HEK293T (cell line): ENCODE data around the gene DBNDD2.

Experiments
- CTCF ChIA-PET: fragments of 350-600 bp; formaldehyde crosslinking; extraction: SDS; loops from one replicate; lab custom pipeline; 2021; ENCODE audit warnings: antibody characterized with exemption, inconsistent platforms; lab: Yijun Ruan, JAX
- POLR2A ChIA-PET: fragments of 350-600 bp; formaldehyde crosslinking; extraction: SDS; loops from one replicate; lab custom pipeline; 2020; ENCODE audit warnings: antibody characterized with exemption, inconsistent platforms; lab: Yijun Ruan, JAX
- DNase-seq: peaks from one replicate; pipeline ENCODE4 v3.0.0; 2012; ENCODE audit warnings: mixed read lengths; ENCODE audit errors: extremely low spot score
- ARNT ChIP-seq: fragments of 450-650 bp; IDR thresholded peaks from 2 replicates; pipeline ENCODE4 v1.6.1; 2017; ENCODE audit warnings: mild to moderate bottlenecking
- BHLHE40 ChIP-seq: fragments of 450-650 bp; IDR thresholded peaks from 2 replicates; pipeline ENCODE4 v1.6.1; 2016; ENCODE audit warnings: mild to moderate bottlenecking, moderate library complexity, borderline replicate concordance
- CTBP1 ChIP-seq: fragments of 450-650 bp; IDR thresholded peaks from 2 replicates; pipeline ENCODE4 v1.6.1; 2016; ENCODE audit warnings: borderline replicate concordance
- ELF4 ChIP-seq: fragments of 450-650 bp; IDR thresholded peaks from 2 replicates; pipeline ENCODE4 v1.6.1; 2017; ENCODE audit warnings: antibody characterized with exemption
- FOXA1 ChIP-seq: fragments of 450-650 bp; IDR thresholded peaks from 2 replicates; pipeline ENCODE4 v1.6.1; 2016; ENCODE audit warnings: mild to moderate bottlenecking
- FOXK2 ChIP-seq: fragments of 450-650 bp; IDR thresholded peaks from 2 replicates; pipeline ENCODE4 v1.6.1; 2016; ENCODE audit warnings: mild to moderate bottlenecking
- FOXM1 ChIP-seq: fragments of 450-650 bp; IDR thresholded peaks from 2 replicates; pipeline ENCODE4 v1.6.1; 2017; ENCODE audit warnings: mild to moderate bottlenecking, borderline replicate concordance
- HDGF ChIP-seq: fragments of 450-650 bp; IDR thresholded peaks from 2 replicates; pipeline ENCODE4 v1.6.1; 2017; ENCODE audit warnings: antibody characterized with exemption, borderline replicate concordance
- L3MBTL2 ChIP-seq: fragments of 450-650 bp; conservative IDR thresholded peaks from 2 replicates; pipeline ENCODE4 v1.6.1; 2016; ENCODE audit warnings: mild to moderate bottlenecking
- LEF1 ChIP-seq: fragments of 450-650 bp; IDR thresholded peaks from 2 replicates; pipeline ENCODE4 v1.6.1; 2017; ENCODE audit warnings: mild to moderate bottlenecking, borderline replicate concordance
- NFRKB ChIP-seq: fragments of 450-650 bp; IDR thresholded peaks from 2 replicates; pipeline ENCODE4 v1.6.1; 2016; ENCODE audit warnings: mild to moderate bottlenecking, moderate library complexity
- PKNOX1 ChIP-seq: fragments of 450-650 bp; IDR thresholded peaks from 2 replicates; pipeline ENCODE4 v1.6.1; 2016
- SP1 ChIP-seq: fragments of 450-650 bp; IDR thresholded peaks from 2 replicates; pipeline ENCODE4 v1.6.1; 2017
- SUZ12 ChIP-seq: fragments of 450-650 bp; IDR thresholded peaks from 2 replicates; pipeline ENCODE4 v1.6.1; 2016; ENCODE audit warnings: mild to moderate bottlenecking
- TARDBP ChIP-seq: fragments of 450-650 bp; IDR thresholded peaks from 2 replicates; pipeline ENCODE4 v1.6.1; 2016
- ZNF384 ChIP-seq: fragments of 450-650 bp; IDR thresholded peaks from 2 replicates; pipeline ENCODE4 v1.6.1; 2016

The DBNDD2 gene

DNA sequence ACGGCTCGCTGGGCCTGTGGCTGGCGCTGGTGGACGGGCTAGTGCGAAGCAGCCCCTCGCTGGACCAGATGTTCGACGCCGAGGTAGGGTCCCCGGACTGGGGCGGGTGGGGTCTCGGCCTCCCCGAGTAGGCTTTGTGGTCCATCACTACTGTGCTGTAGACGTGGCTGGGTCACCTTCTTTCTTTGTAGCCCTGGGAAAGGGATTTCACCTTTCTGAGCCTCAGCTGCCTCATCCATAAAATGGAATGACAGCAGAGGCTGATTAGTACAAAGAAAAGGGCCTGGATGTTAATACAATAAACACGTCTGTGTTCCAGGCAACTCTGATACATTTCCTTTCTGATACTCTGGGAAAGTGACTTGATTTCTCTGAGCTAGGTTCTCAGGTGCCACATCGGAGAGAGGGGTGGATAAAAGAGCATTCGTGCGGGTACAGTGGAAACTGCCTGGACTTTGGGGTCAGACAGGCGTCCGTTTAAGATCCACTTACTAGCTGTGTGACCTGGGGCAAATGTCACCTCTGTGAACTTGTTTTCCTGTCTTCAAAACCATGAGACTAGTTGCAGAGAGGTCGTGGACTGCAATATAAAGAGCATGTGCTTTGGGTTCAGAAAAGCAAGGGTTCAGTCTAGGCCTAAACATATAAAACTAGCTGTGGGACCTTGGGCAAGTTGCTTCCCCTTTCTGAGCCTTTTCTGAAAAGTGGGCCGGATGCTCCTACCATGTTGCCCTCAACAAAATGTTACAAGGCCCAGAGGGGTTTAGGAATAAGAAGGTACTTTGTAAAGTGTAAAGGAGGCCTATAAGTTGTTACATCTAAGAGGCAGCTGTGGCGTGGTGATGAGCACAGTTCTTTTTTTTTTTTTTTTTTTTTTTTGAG, 44.2 kb upstream of the DBNDD2 start:
- POLR2A ChIA-PET, result interaction anchor here (1.0 to 2.9 kb wide), 12 partner anchors 8 to 86 kb away, joined by 4 to 25 read pairs (median 8); partner anchors contain the start of genes DBNDD2, PIGT and SDC4
- DNase-seq, result no peak
- TF ChIP-seq BHLHE40 (no peak), ZNF384 (0 out of 2 replicates have a peak, but pooled peaks have one; percentile 24)
- CTCF ChIA-PET, result interaction anchor here (0.8 to 2.2 kb wide), 6 partner anchors 10 to 127 kb away, joined by 3 to 9 read pairs (median 4); no protein-coding TSS in a partner anchor

DNA sequence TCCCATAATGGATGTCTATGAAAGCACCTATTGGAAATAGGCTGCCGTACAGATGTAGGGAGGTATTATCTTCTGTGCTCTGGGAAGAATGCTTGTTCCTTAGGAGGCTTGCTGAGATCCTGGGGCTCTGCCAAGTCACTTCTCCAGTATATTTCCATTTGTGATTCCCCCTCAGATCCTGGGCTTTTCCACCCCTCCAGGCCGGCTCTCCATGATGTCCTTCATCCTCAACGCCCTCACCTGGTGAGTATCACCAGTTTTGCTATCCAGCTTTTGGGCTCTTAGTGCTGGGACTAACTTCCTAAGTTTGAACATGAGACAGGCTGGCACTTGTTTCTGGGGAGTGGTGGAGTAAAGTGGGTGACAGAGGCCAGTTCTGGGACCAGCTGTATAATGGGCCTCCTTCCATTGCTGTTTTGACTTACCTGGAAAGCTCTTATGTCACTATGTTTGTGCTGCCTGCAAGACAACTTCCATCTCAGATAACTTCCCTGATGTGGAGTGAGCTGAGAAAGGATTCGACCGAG, 42.6 kb upstream of the DBNDD2 start:
- POLR2A ChIA-PET, result no interaction called here
- no peak for DNase-seq
- TF ChIP-seq NFRKB (no peak), FOXK2 (no peak), ELF4 (no peak), SUZ12 (no peak), CTBP1 (no peak), BHLHE40 (no peak), HDGF (no peak), ZNF384 (no peak), ARNT (no peak), SP1 (no peak), L3MBTL2 (no peak), PKNOX1 (no peak), TARDBP (no peak)
- CTCF ChIA-PET, result no interaction called here

- CTCF ChIA-PET, result no interaction called here
- no peak for DNase-seq
- POLR2A ChIA-PET, result no interaction called here
- no peak for TF ChIP-seq SUZ12
Measured at GRCh38 chr20:45366192-45366591, 41.9 kb upstream of the DBNDD2 start.

DNA sequence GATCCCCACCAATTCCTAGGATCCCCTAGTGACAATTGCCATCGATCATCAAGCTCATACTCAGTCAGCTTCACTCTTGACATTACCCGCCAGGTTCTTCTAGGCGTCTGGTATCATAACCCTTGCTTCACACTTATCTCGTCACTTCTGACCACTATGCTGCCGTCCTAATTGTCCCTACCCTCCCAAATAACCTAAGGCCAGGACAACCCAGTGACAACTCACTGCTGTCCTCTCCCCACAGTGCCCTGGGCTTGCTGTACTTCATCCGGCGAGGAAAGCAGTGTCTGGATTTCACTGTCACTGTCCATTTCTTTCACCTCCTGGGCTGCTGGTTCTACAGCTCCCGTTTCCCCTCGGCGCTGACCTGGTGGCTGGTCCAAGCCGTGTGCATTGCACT, 41.5 kb upstream of the DBNDD2 start:
- CTCF ChIA-PET, result no interaction called here
- no peak for DNase-seq
- no peak for TF ChIP-seq BHLHE40
- TF ChIP-seq TARDBP, result no peak
- no peak for TF ChIP-seq ZNF384
- TF ChIP-seq LEF1, result no peak
- TF ChIP-seq SUZ12, result no peak
- no peak for TF ChIP-seq ARNT
- no peak for TF ChIP-seq PKNOX1
- no peak for TF ChIP-seq SP1
- POLR2A ChIA-PET, result no interaction called here

DNA sequence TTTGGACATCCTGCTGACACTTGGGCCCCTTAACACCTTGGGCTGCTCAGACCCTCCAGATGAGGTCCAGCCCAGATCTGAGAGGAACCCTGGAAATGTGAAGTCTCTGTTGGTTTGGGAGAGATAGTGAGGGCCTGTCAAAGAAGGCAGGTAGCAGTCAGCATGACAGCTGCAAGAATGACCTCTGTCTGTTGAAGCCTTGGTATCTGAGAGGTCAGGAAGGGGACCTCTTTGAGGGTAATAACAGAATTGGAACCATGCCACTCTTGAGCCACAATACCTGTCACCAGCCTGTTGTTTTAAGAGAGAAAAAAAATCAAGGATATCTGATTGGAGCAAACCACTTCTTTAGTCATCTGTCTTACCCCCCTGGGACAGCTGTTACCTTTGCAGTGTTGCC, 41.0 kb upstream of the DBNDD2 start:
- ChIA-PET POLR2A (no interaction called here), CTCF (no interaction called here)
- TF ChIP-seq FOXM1 (no peak), CTBP1 (no peak), HDGF (no peak), FOXK2 (no peak), SP1 (no peak), ELF4 (no peak), FOXA1 (no peak)
- DNase-seq, result no peak

DNA sequence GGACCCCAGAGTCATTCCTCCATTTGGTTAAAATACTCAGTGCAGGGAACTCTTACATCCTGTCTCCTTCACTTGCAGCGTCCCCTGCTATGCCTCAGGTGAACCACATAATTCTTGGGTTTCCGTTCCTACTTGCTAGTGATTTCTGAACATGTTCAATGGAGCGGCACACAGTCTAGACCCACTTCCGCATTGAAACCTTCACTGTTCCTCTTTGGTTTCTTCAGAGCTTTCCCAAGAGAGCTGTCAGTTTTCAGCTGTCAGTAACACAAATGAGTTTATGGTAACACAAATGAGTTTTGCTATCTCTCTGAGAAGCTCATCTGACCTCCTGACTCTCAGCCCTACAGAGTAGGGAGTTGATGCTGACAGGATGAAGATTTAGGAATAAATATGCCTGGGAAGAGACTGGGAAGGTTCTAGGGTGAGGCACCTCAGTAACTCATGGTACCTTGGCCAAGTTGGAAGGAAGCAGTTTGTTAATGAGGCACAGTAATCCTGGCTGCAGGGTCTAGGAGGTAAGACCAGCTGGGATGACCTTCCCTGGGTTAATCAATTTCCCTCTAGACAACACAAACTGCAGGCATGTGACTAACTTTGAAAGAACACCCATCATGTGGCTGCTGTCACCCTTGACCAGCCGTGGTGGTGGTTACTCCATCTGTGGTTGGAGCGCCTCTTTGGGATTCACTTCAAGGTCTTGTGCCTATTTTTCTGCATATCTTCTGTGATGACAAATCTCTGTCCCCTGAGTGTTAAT, 39.7 kb upstream of the DBNDD2 start:
- CTCF ChIA-PET, result interaction anchor here (1.0 kb wide), 1 partner anchor 20 kb away, joined by 3 read pairs; the partner anchor contains the start of gene SDC4
- no peak for DNase-seq
- POLR2A ChIA-PET, result interaction anchor here (1.1 kb wide), 1 partner anchor 68 kb away, joined by 3 read pairs; no protein-coding TSS in a partner anchor
- TF ChIP-seq TARDBP (no peak), SP1 (no peak), FOXM1 (no peak), HDGF (no peak), SUZ12 (no peak), BHLHE40 (no peak), FOXA1 (no peak), ELF4 (no peak), LEF1 (no peak), NFRKB (no peak), FOXK2 (no peak), CTBP1 (no peak), L3MBTL2 (no peak), PKNOX1 (no peak), ZNF384 (no peak)
